Mesenteric fat pad (tissue), 1 donor: ENCODE results near the gene CDH2. TPM values are rescaled to one million over a fixed set of nuclear protein-coding genes. Genes with fewer than 3 reads are reported as not detected.

Experiments
- DNase-seq: peaks from one replicate; pipeline ENCODE4 v3.0.0-alpha.2; 2020; ENCODE audit warnings: low spot score
- total RNA-seq: library from RNA; stranded (reverse); fragmentation: NEBNext Ultra II Directional; extraction: Animal tissue kit (Norgen Biotek cat#: 25700); gene quantifications from one replicate; pipeline ENCODE4 v1.2.1, GENCODE V29; 2021
- donor health status: DM: yes; HTN: yes; CAD: no.

CDH2 gene
- total RNA-seq, 1 donor from 2014 or later = 0.71 TPM

- no peak for DNase-seq
Measured at GRCh38 chr18:28002841-28003240, 174.1 kb downstream of the CDH2 start.

DNA sequence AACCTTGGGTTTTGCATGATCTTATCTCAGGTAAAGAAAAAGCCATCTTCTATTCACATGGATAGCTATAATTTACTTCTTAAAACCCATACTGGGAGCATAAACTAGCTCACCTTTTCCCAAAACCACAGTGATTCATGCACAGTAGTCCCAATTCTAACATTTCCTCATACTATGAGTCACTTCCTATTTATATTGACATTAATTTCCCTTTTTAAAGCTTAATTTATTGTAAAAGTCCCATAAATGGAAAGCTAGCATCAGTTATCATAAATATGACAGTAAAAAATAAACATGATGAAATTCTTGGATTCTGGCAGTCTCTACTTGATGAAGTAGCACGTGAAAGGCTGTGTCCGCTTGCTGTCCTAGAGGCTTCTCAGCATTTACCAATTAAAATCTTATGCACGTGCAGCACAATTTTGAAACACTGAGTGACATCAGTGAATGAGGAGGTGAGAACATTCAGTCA, 180.1 kb downstream of the CDH2 start:
- no peak for DNase-seq

DNA sequence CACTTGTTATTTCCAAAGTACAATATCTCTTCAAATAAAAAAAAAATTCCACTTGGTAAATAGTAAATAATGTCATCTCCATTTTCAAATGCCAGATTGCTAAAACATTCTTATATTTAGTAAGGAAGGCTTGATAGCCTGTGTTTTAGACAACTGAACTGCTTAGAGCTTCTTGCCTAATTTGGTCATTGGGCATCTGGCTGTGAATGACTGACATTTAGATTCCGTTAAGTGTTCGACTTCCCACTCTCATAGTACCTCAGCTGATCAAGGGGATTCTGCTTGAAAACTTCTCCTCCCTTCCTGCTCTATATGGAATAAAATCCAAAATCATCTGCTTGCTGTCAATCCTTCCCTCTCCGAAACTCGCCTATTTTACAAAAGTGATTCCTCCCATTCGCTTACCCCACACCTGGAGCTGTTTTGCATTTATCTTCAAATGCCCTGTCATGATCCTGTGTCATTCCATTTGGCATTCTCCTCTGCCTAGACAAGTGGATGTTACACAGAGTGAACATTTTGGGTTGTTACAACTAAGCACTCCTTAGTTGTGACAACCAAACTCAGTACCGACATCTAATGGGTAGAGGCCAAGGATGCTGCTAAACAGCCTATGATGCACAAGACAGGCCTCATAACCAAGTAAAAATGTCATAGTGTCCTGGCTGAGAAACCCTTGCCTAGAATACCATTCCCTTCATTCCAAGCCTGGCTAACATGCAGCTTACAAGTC, 181.0 kb downstream of the CDH2 start:
- no peak for DNase-seq

DNA sequence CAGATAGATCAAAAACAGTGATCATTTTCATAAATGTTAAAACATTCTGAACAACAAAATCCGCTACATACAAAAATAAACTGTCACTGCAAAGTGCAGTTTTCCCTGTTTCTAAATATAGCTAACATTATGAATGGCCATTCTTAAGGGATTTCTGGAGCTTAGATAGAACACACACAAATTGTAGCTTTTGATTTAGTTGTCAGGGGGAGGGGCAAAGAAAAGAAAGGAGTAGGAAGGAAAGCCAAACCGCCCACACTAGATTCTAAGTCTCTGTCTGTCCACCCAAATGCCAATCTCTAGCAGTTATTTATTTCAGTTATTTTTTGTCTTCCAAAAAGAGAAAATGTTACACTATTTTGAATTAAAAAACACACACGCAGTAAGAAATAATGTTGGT, 182.4 kb downstream of the CDH2 start:
- DNase-seq = no peak

DNA sequence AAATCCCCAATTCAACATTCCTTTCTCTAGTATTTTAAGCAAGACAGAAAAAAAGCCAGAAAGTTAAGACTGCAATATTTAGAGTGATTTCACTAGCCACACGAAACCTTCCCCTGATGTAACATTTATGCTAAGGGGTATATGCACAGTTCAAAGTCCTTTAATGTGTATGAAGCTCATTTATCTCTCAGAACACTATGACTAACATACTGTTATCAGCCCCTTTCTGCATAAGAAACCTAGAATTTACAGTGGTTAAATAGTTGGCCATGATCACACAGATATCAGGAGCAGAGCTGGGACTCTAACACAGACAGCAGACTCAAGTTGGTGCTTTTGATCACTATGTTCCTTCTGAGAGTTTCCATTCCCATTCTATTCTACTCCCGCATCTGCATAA, 185.5 kb downstream of the CDH2 start:
- DNase-seq = no peak

DNA sequence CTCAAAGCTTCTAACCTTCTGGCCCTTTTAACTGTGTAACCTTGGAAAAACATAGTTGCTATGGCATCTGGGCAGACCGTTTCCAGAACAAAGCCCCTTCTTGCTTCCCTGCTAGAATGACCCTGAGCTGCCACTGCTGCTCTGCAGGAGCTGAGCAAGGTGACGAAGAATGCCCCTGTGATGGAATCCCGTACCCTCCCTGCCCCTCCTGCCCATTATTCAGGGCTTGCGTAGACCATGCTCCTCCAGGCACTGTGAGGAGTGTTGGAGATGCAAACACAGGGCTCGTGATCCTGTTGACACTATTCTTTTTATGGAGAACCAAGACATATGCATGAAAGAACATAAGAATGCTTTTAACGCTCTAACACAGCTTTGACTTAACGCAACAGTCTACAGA, 191.1 kb downstream of the CDH2 start:
- no peak for DNase-seq

GRCh38 chr18:27983780-27984179, 193.2 kb downstream of the CDH2 start:
- DNase-seq = no peak

DNA sequence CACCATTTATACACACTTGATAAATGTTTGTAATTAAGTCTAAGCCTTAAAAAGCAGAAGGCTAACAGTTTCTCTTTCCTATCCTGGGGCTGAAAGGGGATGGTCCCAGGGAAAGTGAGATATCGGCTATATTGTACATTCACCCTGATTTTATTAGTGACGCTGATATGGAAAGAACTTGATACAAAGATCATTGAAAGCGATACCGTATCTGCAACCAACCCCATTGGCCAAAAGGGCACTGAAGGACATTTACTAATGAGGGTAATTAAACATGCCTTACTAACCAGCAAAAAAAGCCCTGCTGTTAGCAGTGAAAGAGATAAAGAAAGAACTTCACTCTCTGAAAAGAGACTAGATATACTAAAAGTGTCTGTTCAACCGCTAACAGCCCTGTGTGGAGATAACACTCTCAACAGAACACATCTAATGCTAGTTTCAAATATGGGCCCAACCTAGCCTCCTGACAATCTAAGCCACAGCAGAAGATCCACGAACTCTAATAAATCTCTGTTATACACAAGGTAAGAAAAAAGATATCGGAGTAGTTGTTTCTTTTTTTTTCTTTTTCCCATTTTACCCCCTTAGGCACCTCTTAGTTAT, 200.0 kb downstream of the CDH2 start:
- DNase-seq = no peak

GRCh38 chr18:27970321-27970720, 206.6 kb downstream of the CDH2 start:
- no peak for DNase-seq

DNA sequence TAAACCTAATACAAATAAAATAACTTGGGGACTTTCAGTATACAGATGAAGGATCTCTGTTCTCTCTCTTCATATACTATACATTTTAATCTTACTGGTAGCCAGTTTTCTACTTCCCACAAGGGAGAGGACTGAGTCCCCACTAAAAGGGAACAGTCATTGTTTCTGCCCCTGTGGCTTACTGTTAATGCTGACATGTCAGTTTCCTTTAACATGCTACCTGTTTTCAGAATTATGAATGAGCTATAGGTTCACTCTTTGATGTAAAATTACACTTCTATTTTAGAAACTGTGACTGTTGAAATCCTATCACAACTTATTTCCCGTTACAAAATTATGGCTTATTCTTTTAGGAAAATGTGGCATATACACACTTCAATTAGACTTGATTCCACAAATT, 207.7 kb downstream of the CDH2 start:
- DNase-seq = no peak

- DNase-seq = no peak
Measured at GRCh38 chr18:27967913-27968824, 208.8 kb downstream of the CDH2 start.

GRCh38 chr18:27966881-27967280, 210.0 kb downstream of the CDH2 start:
- no peak for DNase-seq

DNA sequence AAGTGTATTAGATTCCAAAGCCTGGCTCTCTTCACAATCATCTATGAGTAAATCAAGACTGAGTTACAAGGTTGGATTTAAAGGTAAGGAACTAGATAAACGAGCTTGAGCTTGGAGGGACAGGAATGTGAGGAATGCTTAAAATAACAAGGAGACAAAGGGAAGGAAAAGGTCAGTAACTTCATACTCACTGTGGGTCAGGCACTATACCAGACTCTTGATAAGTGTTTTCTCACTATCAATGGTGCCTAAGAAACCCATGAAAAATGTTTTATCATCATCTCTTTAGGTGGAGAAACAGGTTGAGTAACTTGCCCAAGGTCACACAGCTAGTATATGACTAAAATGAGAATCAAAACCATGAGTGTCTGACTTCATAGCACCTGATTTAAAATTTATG, 212.1 kb downstream of the CDH2 start:
- no peak for DNase-seq

DNA sequence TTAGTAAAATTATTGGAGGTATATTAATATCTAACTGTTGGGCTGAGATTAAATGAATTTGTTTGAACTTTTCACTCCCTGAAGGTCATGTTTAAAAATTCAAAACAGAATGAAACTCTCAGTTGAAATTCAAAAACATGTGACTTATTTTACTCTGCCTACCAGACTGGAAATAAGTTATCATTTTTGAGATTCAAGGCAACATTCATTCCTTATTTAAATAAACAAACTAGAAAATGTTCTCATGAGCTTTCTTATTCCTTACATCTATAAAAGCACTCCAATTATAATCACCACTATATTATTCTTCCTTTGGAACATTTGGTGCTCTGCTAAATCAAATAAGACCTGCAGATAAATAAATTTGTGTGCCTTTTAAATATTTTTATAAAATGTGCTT, 217.8 kb downstream of the CDH2 start:
- no peak for DNase-seq

- no peak for DNase-seq
Measured at GRCh38 chr18:27956001-27956640, 220.8 kb downstream of the CDH2 start.

DNA sequence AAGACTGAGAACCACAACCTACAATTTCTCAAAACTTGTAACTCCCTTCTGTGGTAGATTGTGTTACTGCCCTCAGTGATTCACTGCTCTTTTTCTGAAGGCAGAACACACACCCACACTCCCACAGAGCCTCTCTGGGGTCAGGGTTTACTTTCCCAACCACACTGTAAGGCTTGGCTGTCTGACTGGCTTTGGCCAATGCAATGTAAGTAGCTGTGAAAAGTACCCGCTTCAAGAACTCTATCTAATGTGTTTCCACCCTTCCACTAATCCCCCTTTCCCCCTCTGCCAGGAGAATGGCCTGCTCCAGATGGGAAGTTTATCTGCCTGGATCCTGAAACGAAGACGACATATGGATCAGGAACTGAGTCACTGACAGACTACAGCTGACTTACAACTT, 222.7 kb downstream of the CDH2 start:
- DNase-seq = no peak

- DNase-seq = no peak
Measured at GRCh38 chr18:27952741-27953140, 224.2 kb downstream of the CDH2 start.

DNA sequence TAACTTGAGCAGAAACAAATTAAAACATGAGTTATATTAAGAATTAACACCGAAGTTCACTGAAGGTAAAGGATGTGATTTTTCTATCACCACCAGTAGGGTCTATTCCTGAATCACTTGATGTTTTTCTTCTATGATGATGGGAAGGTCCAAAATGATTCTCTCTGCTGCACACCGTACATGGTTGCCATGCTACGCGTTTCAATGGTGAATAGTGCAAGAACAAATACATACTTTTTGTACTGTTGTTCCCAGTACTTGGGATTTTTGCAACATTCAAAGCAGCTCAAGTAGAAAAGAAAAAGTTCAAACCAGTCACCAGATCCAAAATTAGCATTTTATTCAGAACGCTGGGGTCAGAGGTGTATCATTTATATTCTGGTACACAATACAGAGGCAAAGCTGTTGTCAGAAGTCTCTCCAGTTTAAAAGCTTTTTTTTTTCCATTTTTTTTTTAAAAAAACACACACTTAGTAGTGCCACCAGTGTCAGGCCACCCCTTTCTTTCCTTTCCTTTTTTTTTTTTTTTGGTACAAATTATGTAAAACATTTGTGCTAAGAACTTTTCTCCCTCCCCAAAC, 226.2 kb downstream of the CDH2 start:
- no peak for DNase-seq

DNA sequence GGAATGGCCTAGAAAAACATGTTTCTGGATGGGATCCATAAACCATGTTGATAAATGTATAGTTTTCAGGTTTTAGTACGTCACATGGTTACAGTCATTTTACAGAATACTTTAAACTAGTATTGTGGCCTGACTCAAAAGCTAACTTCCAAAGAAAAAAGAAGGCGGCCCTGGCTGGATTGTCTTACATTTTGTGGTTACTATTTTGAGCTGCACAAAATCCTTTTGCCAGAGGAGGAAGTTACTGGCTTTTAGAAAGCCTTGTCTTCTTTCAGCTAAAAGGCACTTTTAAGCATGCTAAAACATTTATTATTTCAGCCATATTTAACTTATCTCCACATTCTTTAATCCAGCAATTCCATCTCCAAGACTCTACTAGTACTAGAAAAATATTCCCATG, 227.9 kb downstream of the CDH2 start:
- DNase-seq = no peak

- DNase-seq = no peak
Measured at GRCh38 chr18:27942706-27943105, 234.2 kb downstream of the CDH2 start.

DNA sequence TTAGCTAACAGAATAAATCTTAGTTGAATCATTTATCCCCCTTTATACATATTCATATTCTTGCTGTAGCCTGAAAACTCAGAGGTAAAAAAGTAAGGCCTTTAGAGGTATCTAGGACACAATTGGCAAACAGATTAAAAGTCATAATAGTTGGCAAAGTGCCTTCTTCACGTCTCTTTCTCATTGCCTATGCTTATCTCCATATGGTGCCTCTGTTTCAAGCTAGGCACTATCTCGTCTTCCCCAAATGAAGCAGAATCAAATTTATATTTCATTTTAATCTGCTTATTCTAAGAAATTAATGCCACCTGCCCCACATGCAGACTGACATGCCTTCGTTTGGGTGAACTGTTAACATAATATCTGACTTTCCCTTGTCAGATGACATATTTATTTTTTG, 245.4 kb downstream of the CDH2 start:
- DNase-seq = no peak
